GM21786 (cell line): Measurements from ENCODE around the gene AGAP9.
"Not testable (repeated sequence)": the region's sequence is repeated elsewhere in the genome, so short reads cannot be mapped to it uniquely, and the experiment has no call there.

Experiments used
- ATAC-seq: cut with Tn5 transposase; IDR thresholded peaks from one replicate; pipeline ENCODE4 v1.9.1; 2021; ENCODE audit not compliant: unreplicated experiment

The AGAP9 gene

DNA sequence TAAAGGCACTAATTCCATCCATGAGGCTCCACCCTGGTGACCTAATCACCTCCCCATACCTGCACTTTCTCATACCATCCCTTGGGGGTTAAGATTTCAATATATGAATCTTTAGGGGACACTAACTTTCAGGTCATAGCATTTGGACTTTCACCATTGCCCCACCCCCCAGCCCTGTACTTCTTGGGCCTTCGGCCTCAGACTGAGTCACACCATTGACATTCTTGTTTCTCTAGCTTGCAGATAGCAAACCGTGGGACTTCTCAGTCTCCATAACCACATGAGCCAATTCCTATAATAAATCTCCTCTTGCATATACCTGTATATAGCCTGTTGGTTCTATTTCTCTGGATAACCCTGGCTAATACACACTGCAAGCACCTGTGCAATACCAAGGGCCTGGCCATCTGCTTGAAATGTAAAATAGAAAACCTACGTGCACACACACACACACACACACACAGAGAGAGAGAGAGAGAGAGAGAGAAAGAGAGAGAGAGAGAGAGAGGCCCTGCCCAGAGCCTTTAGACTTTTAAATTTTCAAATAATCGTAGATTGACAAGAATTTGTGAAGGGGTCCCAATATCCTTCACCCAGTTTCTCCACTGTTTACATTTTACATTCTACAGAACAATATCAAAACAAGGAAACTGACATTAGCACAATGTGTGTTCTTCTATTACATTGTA is 64.8 kb downstream of the AGAP9 start:
- ATAC-seq, result no peak

DNA sequence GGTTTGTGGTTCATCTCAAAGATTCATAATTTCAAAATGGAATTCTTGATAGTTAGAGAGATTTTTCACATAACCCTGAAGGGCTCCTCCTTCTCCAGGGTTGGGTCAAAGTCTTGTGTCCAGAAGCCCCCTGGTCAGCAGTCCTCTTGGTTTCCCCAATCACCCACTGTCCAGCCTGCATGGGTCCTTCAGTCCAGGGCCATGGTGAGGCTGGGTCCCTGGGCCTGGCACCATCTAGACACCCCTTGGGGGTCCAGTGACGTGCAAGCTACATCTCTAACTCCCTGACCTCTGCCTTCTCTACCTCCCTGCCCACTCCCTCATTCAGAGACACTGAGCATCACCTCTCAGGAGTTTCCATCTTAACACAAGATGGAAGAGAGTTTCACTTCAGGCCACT is 65.6 kb downstream of the AGAP9 start:
- ATAC-seq, result no peak

DNA sequence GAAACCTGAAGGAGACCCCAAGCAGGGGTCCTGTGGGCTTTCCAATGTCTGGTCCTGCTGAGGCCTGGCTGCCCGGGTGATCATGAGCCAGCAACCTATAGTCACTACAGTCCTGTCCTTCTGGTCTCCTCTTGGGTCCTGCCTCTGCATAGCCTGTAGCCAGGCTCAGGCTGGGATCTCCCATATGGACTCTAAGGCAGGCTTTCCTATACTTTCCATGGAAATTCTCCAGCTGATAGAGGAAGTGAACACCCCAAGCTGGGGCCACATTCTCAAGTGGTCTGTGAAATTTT is 66.0 kb downstream of the AGAP9 start:
- no peak for ATAC-seq

DNA sequence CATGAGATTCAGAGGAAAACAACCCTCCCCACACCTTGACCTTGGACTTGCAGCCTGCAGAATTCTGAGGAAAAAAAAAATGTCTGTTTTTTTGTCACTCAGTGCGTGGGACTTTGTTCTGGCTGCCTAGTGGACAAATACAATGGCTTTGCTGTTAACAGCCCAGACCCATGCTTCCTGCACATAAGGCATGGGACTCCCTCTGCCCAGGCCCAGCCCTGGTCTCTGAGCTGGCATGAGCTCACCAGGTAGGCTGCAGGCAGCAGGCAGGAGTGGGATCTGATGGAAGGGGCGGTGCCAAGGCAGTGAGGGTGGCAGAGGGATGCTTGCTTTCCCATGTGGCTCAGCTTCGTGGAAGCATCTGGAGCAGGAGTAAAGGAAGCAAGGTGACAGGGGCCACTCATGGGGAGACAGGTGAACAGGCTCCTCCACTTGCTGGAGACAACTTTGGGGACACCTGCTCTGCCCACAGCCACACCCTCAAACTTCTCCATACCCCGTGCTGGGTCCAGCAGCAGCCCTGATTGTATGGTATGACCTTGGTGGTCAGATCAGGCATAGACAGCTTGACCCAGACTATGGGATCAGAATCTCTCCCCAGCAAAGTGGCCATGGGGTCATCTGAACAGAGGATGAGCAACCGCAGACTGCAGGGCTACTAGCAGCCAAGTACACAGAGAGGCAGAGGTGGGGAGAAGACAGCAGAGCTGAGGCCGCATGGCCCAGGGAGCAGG is 66.5 kb downstream of the AGAP9 start:
- no peak for ATAC-seq

DNA sequence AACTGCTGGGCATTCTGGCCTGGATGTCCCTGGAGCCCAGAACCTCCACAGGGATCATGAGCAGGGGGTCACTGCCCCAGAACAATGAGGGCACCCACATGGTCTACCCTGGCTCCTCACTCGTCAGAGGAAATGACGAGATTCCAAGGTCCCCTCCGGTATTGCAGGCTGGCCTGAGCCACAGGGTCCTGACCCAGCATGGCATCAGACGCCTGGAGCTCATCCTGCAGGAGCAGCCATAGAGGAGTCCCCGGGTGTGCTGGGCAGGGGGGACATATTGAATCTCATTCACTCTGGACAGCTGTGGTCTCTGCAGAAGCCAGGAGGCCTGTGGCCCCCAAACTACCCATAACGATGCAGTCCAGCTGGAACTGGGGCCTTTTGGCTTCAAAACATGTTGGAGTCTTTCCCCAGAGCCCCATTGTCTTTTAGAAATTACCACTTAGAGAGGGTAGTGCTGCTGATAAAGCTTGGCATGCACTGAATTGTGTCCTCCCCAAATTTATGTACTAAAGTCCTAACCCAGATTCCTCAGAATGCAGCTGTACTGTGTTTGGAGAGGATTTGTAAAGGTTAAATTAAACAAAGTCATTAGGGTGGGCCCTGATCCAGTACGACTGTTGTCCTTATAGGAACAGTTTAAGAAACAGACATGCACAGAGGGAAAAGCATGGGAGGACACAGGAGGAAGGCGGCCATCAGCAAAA is 67.2 kb downstream of the AGAP9 start:
- no peak for ATAC-seq

DNA sequence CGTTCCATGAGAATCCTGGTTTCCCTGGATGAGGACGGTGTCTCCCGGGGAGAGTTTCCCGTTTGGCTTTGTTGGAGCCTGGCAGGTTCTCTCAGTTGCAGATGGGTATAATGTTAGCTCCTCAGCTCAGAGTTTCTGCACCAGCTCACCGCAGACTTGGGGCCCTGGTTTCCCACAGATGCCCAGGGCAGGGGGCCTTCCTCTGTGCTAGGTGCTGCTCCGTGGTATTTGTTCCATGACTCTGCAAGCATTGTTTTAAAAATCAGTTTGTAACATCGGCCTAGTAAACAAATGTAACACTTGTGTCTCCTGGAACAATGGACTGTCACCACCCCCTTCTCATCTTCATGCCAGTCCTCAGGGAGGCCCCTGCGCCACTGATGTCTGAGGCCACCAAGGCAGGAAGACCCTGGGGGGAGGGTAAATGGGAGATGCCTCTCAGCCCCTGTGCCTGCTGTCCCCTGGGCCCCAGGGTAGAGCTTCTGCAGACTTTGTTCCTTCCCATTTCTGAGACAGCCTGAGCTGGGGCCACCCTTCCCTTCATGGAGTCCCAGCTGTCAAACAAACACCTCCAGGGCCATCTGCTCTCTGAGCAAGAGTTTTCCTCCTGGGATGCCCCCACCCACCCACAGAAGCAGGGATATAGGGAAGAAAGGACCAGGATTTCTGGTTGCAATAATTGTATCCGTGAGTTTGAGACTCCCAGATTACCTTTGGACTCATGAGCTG is 67.9 kb downstream of the AGAP9 start:
- not testable (repeated sequence) for ATAC-seq

DNA sequence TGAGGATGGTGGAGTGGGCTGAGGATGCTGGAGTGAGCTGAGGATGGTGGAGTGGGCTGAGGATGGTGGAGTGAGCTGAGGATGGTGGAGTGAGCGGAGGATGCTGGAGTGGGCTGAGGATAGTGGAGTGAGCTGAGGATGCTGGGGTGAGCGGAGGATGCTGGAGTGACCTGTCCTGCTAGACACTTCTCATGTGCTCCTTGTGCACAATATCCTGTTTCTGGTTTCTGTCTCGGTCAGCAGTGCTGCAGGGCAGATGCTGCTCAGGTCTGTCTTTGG is 68.7 kb downstream of the AGAP9 start:
- no peak for ATAC-seq

DNA sequence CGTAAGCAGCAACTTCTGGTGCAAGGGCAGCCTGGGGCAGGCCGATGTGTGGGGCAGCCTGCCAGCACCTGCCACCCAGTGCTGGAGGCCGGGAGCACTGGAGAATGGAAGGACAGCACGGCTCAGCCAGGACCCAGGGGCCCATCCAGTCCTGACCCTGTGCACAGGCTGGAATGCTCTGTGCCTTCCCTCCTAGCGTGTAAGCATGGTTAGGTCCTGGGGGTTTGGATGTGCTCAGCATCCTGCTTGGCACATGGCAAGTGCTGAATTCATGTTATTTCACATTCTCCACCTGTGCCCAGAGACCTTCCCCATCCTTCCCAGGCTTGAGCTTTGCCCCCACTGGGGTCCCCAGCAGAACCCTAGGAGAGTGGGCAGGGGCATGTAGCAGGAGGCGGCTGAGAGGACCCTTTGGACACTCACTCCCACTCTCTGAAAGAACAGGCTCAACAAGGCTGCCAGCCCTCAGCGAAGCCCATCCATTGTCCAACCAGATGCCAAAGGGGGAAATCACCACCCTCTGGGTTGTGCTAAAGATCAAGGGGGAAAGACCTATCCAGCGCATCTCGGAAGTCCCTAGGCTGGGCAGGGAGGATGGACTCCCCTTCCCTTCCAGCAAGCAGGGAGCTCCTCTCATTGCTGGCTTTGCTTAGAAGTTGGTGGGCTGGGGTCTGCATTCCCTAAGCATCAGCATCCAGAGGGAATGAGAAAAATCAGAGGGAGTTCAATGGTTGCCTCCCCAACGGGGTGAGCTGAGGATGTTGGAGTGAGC is 69.2 kb downstream of the AGAP9 start:
- ATAC-seq, result no peak

DNA sequence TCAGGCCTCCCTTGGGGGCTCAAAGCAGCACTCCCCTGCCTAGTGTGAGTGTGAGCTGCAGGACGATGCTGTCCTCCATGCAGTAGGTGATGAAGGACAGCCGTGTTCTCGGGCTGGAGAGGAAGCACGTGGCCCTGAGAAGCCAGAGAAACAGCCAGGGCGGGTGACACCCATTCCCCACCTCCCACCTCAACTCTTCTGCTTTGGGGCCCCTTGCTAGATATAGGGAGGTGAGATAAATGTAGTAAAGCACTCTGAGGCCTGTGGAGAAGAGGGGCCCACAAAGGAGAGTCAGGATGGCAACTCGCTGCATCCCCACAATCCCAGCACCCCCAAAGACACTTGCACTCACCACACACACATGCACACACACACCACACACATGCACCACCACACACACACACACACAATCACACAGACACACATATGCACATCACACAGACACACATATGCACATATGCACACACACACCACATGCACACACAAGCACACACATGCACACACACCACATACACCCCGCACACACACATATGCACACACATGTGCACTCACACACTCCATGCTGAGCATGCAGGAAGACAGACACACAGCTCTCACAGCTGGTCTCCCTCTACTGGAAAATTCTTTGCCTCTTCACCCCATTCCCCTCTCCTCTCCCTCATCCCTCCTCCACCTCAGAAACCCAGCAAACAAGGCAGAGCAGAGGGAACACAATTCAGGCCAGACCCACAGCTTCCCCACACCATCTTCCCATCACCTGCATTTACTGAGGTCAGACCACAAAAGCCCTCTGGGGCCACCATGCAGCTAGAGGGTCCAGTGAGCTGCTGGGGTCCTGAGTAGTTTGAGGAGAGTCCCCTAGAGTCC is 70.1 kb downstream of the AGAP9 start:
- ATAC-seq, result no peak

DNA sequence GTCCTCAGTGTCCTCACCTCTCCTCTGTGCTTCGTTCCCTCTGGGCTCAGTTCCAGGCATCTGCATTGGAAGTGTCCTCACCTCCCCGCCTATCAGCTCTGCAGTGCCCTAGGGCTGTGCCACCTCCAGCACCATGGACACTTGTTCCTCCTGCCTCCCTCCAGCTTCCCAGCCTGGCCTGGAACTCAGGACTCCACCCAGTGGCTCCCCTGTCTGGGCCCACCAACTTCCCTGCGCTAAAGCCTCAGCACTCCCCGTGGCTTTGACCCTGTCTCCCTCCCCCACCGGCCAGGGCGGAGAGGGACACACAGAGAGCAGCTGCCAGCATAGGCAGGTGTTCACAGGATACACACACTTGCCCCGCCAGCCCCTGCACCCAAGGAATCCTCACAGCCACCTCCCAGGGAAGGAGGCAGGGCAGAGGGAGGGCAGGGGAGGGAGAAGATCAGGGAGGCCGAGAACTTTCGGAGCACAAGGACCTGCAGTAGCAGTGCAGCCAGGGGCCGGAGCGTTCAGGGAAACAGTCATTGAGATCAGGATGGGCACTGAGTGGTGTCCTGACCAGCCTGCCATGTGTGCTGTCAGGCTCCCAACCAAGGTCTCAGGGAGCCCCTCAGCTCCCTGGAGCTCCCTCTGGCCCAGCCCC is 70.8 kb downstream of the AGAP9 start:
- ATAC-seq, result no peak

DNA sequence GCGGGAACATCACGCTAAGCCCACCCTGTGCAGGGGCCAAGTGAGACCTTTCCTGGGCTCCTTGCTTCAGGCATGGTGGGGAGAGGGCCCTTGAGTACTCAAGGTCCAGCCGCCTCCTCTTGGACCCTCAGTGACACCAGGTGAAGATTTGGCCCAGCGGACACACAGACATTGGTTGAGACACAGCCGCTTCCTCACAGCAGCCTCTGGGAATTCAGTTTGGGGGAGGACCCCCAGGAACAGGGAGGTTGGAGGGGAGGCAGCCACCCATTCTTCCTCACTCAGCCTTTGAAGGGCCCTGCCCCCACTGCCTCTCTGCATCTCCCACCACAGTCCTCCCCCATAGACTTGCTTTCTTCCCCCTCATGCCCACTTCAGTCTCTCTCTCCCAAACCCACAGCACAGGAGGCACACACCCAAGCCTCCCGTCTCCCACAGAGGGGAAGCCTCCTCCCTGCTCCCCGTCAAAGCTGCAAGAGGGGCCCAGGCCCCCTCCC is 71.4 kb downstream of the AGAP9 start:
- no peak for ATAC-seq
